ENCODE data around the gene EMC10.
"Not testable (repeated sequence)": the region's sequence is repeated elsewhere in the genome, so short reads cannot be mapped to it uniquely, and the experiment has no call there.

EMC10 gene

GRCh38 chr19:50476224-50476906, at the start of gene EMC10, which contains the start of gene GARIN5A:
EMC10 (plus strand) TSS chr19:50476507; CDS start chr19:50476545, 38 bp downstream.
GARIN5A (minus strand) TSS chr19:50476848; CDS start chr19:50476388, 460 bp downstream.
- in situ Hi-C loops (cut with HindIII; ENCODE audit: low sequenced_read_pairs), result loop anchor here (10.0 kb wide), 1 partner anchor 122 kb away; no protein-coding TSS in a partner anchor

GRCh38 chr19:50427318-50427925, 48.9 kb upstream of the EMC10 start:
- in situ Hi-C loops (cut with HindIII; ENCODE audit: low sequenced_read_pairs), result no loop called here

GRCh38 chr19:50427997-50428425, 48.3 kb upstream of the EMC10 start:
- in situ Hi-C loops (cut with HindIII; ENCODE audit: low sequenced_read_pairs), result no loop called here

- in situ Hi-C loops (cut with HindIII; ENCODE audit: low sequenced_read_pairs), result no loop called here
These were observed 47.4 kb upstream of the EMC10 start for GRCh38 chr19:50428772-50429463.

- in situ Hi-C loops (cut with HindIII; ENCODE audit: low sequenced_read_pairs), result no loop called here
These were observed 45.4 kb upstream of the EMC10 start for GRCh38 chr19:50430888-50431342.

GRCh38 chr19:50431343-50432220, 44.7 kb upstream of the EMC10 start:
- in situ Hi-C loops (cut with HindIII; ENCODE audit: low sequenced_read_pairs), result no loop called here

GRCh38 chr19:50432221-50433028, 43.9 kb upstream of the EMC10 start, which contains the start of gene MYBPC2:
MYBPC2 (plus strand) TSS chr19:50432892; CDS start chr19:50432954, 62 bp downstream.
- in situ Hi-C loops (cut with HindIII; ENCODE audit: low sequenced_read_pairs), result no loop called here

GRCh38 chr19:50433201-50434180, 42.8 kb upstream of the EMC10 start:
- in situ Hi-C loops (cut with HindIII; ENCODE audit: low sequenced_read_pairs), result no loop called here

- in situ Hi-C loops (cut with HindIII; ENCODE audit: low sequenced_read_pairs), result no loop called here
These were observed 41.8 kb upstream of the EMC10 start for GRCh38 chr19:50434525-50434924.

- in situ Hi-C loops (cut with HindIII; ENCODE audit: low sequenced_read_pairs), result no loop called here
These were observed 41.1 kb upstream of the EMC10 start for GRCh38 chr19:50435221-50435620.

GRCh38 chr19:50435627-50436026, 40.7 kb upstream of the EMC10 start:
- in situ Hi-C loops (cut with HindIII; ENCODE audit: low sequenced_read_pairs), result no loop called here

GRCh38 chr19:50437862-50438449, 38.4 kb upstream of the EMC10 start:
- in situ Hi-C loops (cut with HindIII; ENCODE audit: low sequenced_read_pairs), result no loop called here

GRCh38 chr19:50439130-50439529, 37.2 kb upstream of the EMC10 start:
- in situ Hi-C loops (cut with HindIII; ENCODE audit: low sequenced_read_pairs), result not testable (repeated sequence)

GRCh38 chr19:50444059-50444458, 32.2 kb upstream of the EMC10 start:
- in situ Hi-C loops (cut with HindIII; ENCODE audit: low sequenced_read_pairs), result no loop called here

GRCh38 chr19:50447053-50447452, 29.3 kb upstream of the EMC10 start:
- in situ Hi-C loops (cut with HindIII; ENCODE audit: low sequenced_read_pairs), result no loop called here

GRCh38 chr19:50447750-50448149, 28.6 kb upstream of the EMC10 start:
- in situ Hi-C loops (cut with HindIII; ENCODE audit: low sequenced_read_pairs), result no loop called here

GRCh38 chr19:50449236-50449899, 26.9 kb upstream of the EMC10 start:
- in situ Hi-C loops (cut with HindIII; ENCODE audit: low sequenced_read_pairs), result no loop called here

All from endothelial cell of hepatic sinusoid (primary cell).